HEK293 (cell line): ENCODE results near the gene PRKCE.

Source experiments
- ATF2 ChIP-seq: fragments of 450-650 bp; formaldehyde crosslinking; IDR thresholded peaks from 2 replicates; pipeline ENCODE4 v1.5.1; 2016; ENCODE audit warnings: missing biosample characterization, missing genetic modification characterization, low read depth
- CTCF ChIP-seq: fragments of 450-650 bp; formaldehyde crosslinking; IDR thresholded peaks from 2 replicates; pipeline ENCODE4 v1.5.1; 2016; ENCODE audit warnings: missing biosample characterization, missing genetic modification characterization
- GFI1B ChIP-seq: fragments of 450-650 bp; formaldehyde crosslinking; IDR thresholded peaks from 2 replicates; pipeline ENCODE4 v1.5.1; 2016; ENCODE audit warnings: missing biosample characterization, missing genetic modification characterization
- GLI2 ChIP-seq: fragments of 450-650 bp; formaldehyde crosslinking; IDR thresholded peaks from 2 replicates; pipeline ENCODE4; 2017; ENCODE audit warnings: missing biosample characterization, missing genetic modification characterization, low read depth, borderline replicate concordance
- MYNN ChIP-seq: fragments of 450-650 bp; formaldehyde crosslinking; IDR thresholded peaks from 2 replicates; pipeline ENCODE4 v1.5.1; 2016; ENCODE audit warnings: missing biosample characterization, missing genetic modification characterization, borderline replicate concordance
- YY1 ChIP-seq: fragments of 450-650 bp; formaldehyde crosslinking; IDR thresholded peaks from 2 replicates; pipeline ENCODE4 v1.5.1; 2018; ENCODE audit warnings: missing biosample characterization, missing genetic modification characterization
- ZBTB1 ChIP-seq: fragments of 450-650 bp; formaldehyde crosslinking; IDR thresholded peaks from 2 replicates; pipeline ENCODE4 v1.5.1; 2016; ENCODE audit warnings: missing biosample characterization, missing genetic modification characterization
- ZBTB44 ChIP-seq: fragments of 450-650 bp; IDR thresholded peaks from 2 replicates; pipeline ENCODE4 v1.5.1; 2018; ENCODE audit warnings: missing biosample characterization, mild to moderate bottlenecking, missing genetic modification characterization
- ZNF121 ChIP-seq: fragments of 450-650 bp; formaldehyde crosslinking; IDR thresholded peaks from 2 replicates; pipeline ENCODE4 v1.5.1; 2016; ENCODE audit warnings: missing biosample characterization, missing genetic modification characterization
- ZNF433 ChIP-seq: fragments of 450-650 bp; formaldehyde crosslinking; IDR thresholded peaks from 2 replicates; pipeline ENCODE4 v1.5.1; 2016; ENCODE audit warnings: missing biosample characterization, missing genetic modification characterization, low read depth
- ZNF510 ChIP-seq: fragments of 450-650 bp; formaldehyde crosslinking; IDR thresholded peaks from 2 replicates; pipeline ENCODE4 v1.5.1; 2018; ENCODE audit warnings: mild to moderate bottlenecking, missing genetic modification characterization, missing biosample characterization; ENCODE audit not compliant: insufficient replicate concordance
- ZNF654 ChIP-seq: fragments of 450-650 bp; formaldehyde crosslinking; IDR thresholded peaks from 2 replicates; pipeline ENCODE4 v1.5.1; 2016; ENCODE audit warnings: low read depth, missing biosample characterization, missing genetic modification characterization
- ZNF692 ChIP-seq: fragments of 450-650 bp; formaldehyde crosslinking; IDR thresholded peaks from 2 replicates; pipeline ENCODE4 v1.5.1; 2016; ENCODE audit warnings: missing biosample characterization, missing genetic modification characterization
- ZNF76 ChIP-seq: fragments of 450-650 bp; formaldehyde crosslinking; IDR thresholded peaks from 2 replicates; pipeline ENCODE4; 2016; ENCODE audit warnings: low read depth, missing biosample characterization, missing genetic modification characterization, borderline replicate concordance

- TF ChIP-seq ZNF121, result no peak
- TF ChIP-seq CTCF (tag by site-specific recombination), result no peak
- no peak for TF ChIP-seq ZBTB1 (tag by site-specific recombination)
- no peak for TF ChIP-seq ZNF510 (tag by site-specific recombination)
- no peak for TF ChIP-seq YY1
- TF ChIP-seq ZNF692 (tag by site-specific recombination), result no peak
- no peak for TF ChIP-seq ZNF654 (tag by site-specific recombination)
- TF ChIP-seq ZBTB44 (tag by site-specific recombination), result no peak
- TF ChIP-seq GLI2 (tag by site-specific recombination), result no peak
- TF ChIP-seq ZNF433 (tag by site-specific recombination), result no peak
- no peak for TF ChIP-seq ZNF76 (tag by site-specific recombination)
- TF ChIP-seq ATF2 (tag by site-specific recombination), result no peak
- TF ChIP-seq MYNN (tag by site-specific recombination), result no peak
- TF ChIP-seq GFI1B (tag by site-specific recombination), result no peak
Measured at GRCh38 chr2:46210063-46210462, 558.6 kb downstream of the PRKCE start.
